ENCODE data around the gene HECW1. TPM values are rescaled to one million over a fixed set of nuclear protein-coding genes. Genes with fewer than 3 reads are reported as not detected.
"Not testable (repeated sequence)": the region's sequence is repeated elsewhere in the genome, so short reads cannot be mapped to it uniquely, and the experiment has no call there.

HECW1 gene
- total RNA-seq, 1 donor from 2014 or later: not detected

- Mint-ChIP-seq H3K36me3 (ENCODE audit: low read depth) (no peaks in the 10 kb centered on the region), H3K27me3 (no peaks in the 10 kb centered on the region), H3K4me1 (peaks cover 9% of the 10 kb centered on the region), H3K9me3 (no peaks in the 10 kb centered on the region), H3K4me3 (no peak overlapping the region), H3K27ac (no peak overlapping the region)
- DNase-seq (no peak), ATAC-seq (ENCODE audit: low read depth) (no peak)
- ChIA-PET POLR2A (no interaction called here), CTCF (no interaction called here)
- no peak for TF ChIP-seq CTCF (IDR thresholded peaks at IDR 0.05)
- intact Hi-C loops (cut with micrococcal nuclease): no loop called here
Observed at GRCh38 chr7:43484678-43485395, 372.4 kb downstream of the HECW1 start.

GRCh38 chr7:43485580-43485979 lies 373.1 kb downstream of the HECW1 start:
- Mint-ChIP-seq H3K27ac (no peak overlapping the region), H3K4me3 (no peak overlapping the region), H3K36me3 (ENCODE audit: low read depth) (no peaks in the 10 kb centered on the region), H3K4me1 (peaks cover 9% of the 10 kb centered on the region), H3K9me3 (no peaks in the 10 kb centered on the region), H3K27me3 (no peaks in the 10 kb centered on the region)
- DNase-seq: no peak
- CTCF ChIA-PET: no interaction called here
- ATAC-seq (ENCODE audit: low read depth): no peak
- POLR2A ChIA-PET: no interaction called here
- intact Hi-C loops (cut with micrococcal nuclease): no loop called here
- TF ChIP-seq CTCF (IDR thresholded peaks at IDR 0.05): no peak

DNA sequence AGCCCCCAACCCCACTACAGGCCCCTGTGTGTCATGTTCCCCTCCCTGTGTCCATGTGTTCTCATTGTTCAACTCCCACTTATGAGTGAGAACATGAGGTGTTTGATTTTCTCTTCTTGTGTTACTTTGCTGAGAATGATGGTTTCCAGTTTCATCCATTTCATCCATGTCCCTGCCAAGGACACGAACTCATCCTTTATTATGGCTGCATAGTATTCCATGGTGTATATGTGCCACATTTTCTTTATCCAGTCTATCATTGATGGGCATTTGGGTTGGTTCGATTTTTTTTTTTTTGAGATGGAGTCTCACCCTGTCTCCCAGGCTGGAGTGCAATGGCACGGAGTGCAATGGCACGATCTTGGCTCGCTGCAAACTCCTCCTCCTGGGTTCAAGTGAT lies 373.6 kb downstream of the HECW1 start:
- POLR2A ChIA-PET; H3K9me3 Mint-ChIP-seq; intact Hi-C loops (cut with micrococcal nuclease); H3K4me1 Mint-ChIP-seq; H3K4me3 Mint-ChIP-seq; H3K27me3 Mint-ChIP-seq; H3K36me3 Mint-ChIP-seq (ENCODE audit: low read depth); ATAC-seq (ENCODE audit: low read depth); CTCF ChIA-PET; DNase-seq; H3K27ac Mint-ChIP-seq: not testable (repeated sequence)

GRCh38 chr7:43486634-43487033 lies 374.2 kb downstream of the HECW1 start:
- Mint-ChIP-seq H3K27ac (no peak overlapping the region), H3K36me3 (ENCODE audit: low read depth) (no peaks in the 10 kb centered on the region), H3K4me3 (no peak overlapping the region), H3K27me3 (no peaks in the 10 kb centered on the region), H3K4me1 (peaks cover 9% of the 10 kb centered on the region), H3K9me3 (no peaks in the 10 kb centered on the region)
- POLR2A ChIA-PET: no interaction called here
- CTCF ChIA-PET: no interaction called here
- TF ChIP-seq CTCF (IDR thresholded peaks at IDR 0.05): no peak
- DNase-seq (no peak), ATAC-seq (ENCODE audit: low read depth) (no peak)
- intact Hi-C loops (cut with micrococcal nuclease): no loop called here

DNA sequence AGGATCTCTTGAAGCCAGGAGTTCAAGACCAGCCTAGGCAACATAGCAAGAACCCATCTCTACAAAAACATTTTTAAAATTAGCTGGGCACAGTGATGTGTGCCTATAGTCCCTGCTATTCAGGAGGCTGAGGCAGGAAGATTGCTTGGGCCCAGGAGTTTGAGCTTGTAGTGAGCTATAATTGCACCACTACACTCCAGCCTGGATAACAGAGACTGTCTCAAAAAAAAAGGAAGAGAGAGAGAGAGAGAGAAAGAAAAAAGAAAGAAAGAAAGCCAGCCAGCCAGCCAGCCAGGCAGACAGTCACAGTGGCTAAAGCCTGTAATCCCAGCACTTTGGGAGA lies 375.3 kb downstream of the HECW1 start:
- H3K27ac Mint-ChIP-seq: no peak overlapping the region
- ChIA-PET CTCF (no interaction called here), POLR2A (no interaction called here)

More for the DNA sequence above, 375.3 kb downstream of the HECW1 start:
- intact Hi-C loops (cut with micrococcal nuclease): no loop called here
- ATAC-seq (ENCODE audit: low read depth) (no peak), DNase-seq (no peak)
- Mint-ChIP-seq H3K36me3 (ENCODE audit: low read depth) (no peaks in the 10 kb centered on the region), H3K27me3 (no peaks in the 10 kb centered on the region), H3K4me1 (peaks cover 9% of the 10 kb centered on the region), H3K9me3 (no peaks in the 10 kb centered on the region), H3K4me3 (no peak overlapping the region)
- TF ChIP-seq CTCF (IDR thresholded peaks at IDR 0.05): no peak
